Dedifferentiated amniotic fluid mesenchymal stem cell (primary cell): Measurements from ENCODE around the gene HS3ST2.
"Not testable (repeated sequence)": the region's sequence is repeated elsewhere in the genome, so short reads cannot be mapped to it uniquely, and the experiment has no call there.

Source experiments
- DNase-seq: peaks from one replicate; pipeline ENCODE4 v3.0.0-alpha.2; 2016; ENCODE audit errors: extremely low spot score

HS3ST2 gene

GRCh38 chr16:22813223-22813947 is 577 bp upstream of the HS3ST2 start:
- no peak for DNase-seq

GRCh38 chr16:22814711-22815105 is 746 bp downstream of the HS3ST2 start:
- DNase-seq, result no peak

- DNase-seq, result no peak
Measured at GRCh38 chr16:22815863-22816262, 1.9 kb downstream of the HS3ST2 start.

- DNase-seq, result no peak
Measured at GRCh38 chr16:22816475-22816874, 2.5 kb downstream of the HS3ST2 start.

GRCh38 chr16:22818736-22819135 is 4.8 kb downstream of the HS3ST2 start:
- DNase-seq, result not testable (repeated sequence)

GRCh38 chr16:22838681-22839080 is 24.7 kb downstream of the HS3ST2 start:
- DNase-seq, result no peak

GRCh38 chr16:22842031-22842430 is 28.1 kb downstream of the HS3ST2 start:
- not testable (repeated sequence) for DNase-seq

- no peak for DNase-seq
Measured at GRCh38 chr16:22843122-22843521, 29.2 kb downstream of the HS3ST2 start.

GRCh38 chr16:22843856-22844255 is 29.9 kb downstream of the HS3ST2 start:
- no peak for DNase-seq

- no peak for DNase-seq
Measured at GRCh38 chr16:22844416-22844815, 30.5 kb downstream of the HS3ST2 start.

GRCh38 chr16:22847100-22847499 is 33.1 kb downstream of the HS3ST2 start:
- no peak for DNase-seq

GRCh38 chr16:22847690-22848089 is 33.7 kb downstream of the HS3ST2 start:
- DNase-seq, result no peak

- DNase-seq, result no peak
Measured at GRCh38 chr16:22848451-22848850, 34.5 kb downstream of the HS3ST2 start.

- DNase-seq, result no peak
Measured at GRCh38 chr16:22849517-22849916, 35.6 kb downstream of the HS3ST2 start.

GRCh38 chr16:22855231-22855630 is 41.3 kb downstream of the HS3ST2 start:
- no peak for DNase-seq

- no peak for DNase-seq
Measured at GRCh38 chr16:22857296-22858025, 43.5 kb downstream of the HS3ST2 start.

GRCh38 chr16:22859925-22860324 is 46.0 kb downstream of the HS3ST2 start:
- DNase-seq, result no peak

- DNase-seq, result no peak
Measured at GRCh38 chr16:22861580-22861979, 47.6 kb downstream of the HS3ST2 start.

- no peak for DNase-seq
Measured at GRCh38 chr16:22862046-22862445, 48.1 kb downstream of the HS3ST2 start.

- no peak for DNase-seq
Measured at GRCh38 chr16:22864375-22864774, 50.4 kb downstream of the HS3ST2 start.

- DNase-seq, result no peak
Measured at GRCh38 chr16:22868593-22869224, 54.7 kb downstream of the HS3ST2 start.

GRCh38 chr16:22871861-22872260 is 57.9 kb downstream of the HS3ST2 start:
- DNase-seq, result no peak

- no peak for DNase-seq
Measured at GRCh38 chr16:22874394-22874793, 60.4 kb downstream of the HS3ST2 start.
